ENCODE data around the gene STXBP6. TPM values are rescaled to one million over a fixed set of nuclear protein-coding genes. Genes with fewer than 3 reads are reported as not detected.

STXBP6 gene
- total RNA-seq, 1 donor from 2014 or later = 27.1 TPM

DNA sequence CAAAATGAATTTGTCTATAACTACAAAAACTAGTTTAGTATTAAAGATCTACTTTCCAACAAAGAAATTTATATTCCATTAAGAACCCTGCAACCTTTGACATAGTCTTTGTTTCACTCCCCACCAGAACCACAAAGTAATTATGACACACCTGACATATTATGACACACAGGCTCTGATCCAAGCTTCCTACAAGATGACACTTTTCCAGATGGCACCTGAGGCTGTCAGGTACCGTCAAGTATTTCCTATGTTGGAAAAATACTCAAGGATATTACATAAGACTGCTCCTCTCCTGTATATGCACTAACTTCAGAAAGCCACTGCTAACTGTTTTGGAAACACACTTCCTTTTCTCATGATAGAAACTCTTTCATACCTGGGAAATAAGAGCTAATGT, 38.9 kb downstream of the STXBP6 start:
- Histone ChIP-seq H3K27me3 (ENCODE audit: insufficient read depth, low read length) (no peaks in the 10 kb centered on the region), H3K4me2 (ENCODE audit: low read length) (no peak overlapping the region), H3K36me3 (ENCODE audit: insufficient read depth, low read length) (no peaks in the 10 kb centered on the region), H3K9me3 (ENCODE audit: insufficient read depth, low read depth, low read length) (no peaks in the 10 kb centered on the region), H2AFZ (ENCODE audit: low read depth, low read length) (no peak overlapping the region), H3K79me2 (ENCODE audit: insufficient read depth, low read length) (no peaks in the 10 kb centered on the region), H3K27ac (ENCODE audit: low read depth, low read length) (no peak overlapping the region), H3K4me1 (ENCODE audit: insufficient read depth, low read length) (peaks cover 24% of the 10 kb centered on the region), H3K9ac (ENCODE audit: low read length) (no peak overlapping the region), H4K20me1 (ENCODE audit: insufficient read depth, low read length) (no peaks in the 10 kb centered on the region), H3K4me3 (ENCODE audit: insufficient read depth, low read depth, low read length) (no peak overlapping the region)
- Mint-ChIP-seq H3K9me3 (ENCODE audit: unreplicated experiment) (no peaks in the 10 kb centered on the region), H3K4me1 (ENCODE audit: low read depth, unreplicated experiment) (peaks cover 40% of the 10 kb centered on the region), H3K4me3 (ENCODE audit: unreplicated experiment) (no peak overlapping the region), H3K36me3 (ENCODE audit: low read depth, unreplicated experiment) (no peaks in the 10 kb centered on the region), H3K27ac (ENCODE audit: unreplicated experiment) (no peak overlapping the region), H3K27me3 (ENCODE audit: low read depth, unreplicated experiment) (no peaks in the 10 kb centered on the region)
- TF ChIP-seq, protein P1, sequence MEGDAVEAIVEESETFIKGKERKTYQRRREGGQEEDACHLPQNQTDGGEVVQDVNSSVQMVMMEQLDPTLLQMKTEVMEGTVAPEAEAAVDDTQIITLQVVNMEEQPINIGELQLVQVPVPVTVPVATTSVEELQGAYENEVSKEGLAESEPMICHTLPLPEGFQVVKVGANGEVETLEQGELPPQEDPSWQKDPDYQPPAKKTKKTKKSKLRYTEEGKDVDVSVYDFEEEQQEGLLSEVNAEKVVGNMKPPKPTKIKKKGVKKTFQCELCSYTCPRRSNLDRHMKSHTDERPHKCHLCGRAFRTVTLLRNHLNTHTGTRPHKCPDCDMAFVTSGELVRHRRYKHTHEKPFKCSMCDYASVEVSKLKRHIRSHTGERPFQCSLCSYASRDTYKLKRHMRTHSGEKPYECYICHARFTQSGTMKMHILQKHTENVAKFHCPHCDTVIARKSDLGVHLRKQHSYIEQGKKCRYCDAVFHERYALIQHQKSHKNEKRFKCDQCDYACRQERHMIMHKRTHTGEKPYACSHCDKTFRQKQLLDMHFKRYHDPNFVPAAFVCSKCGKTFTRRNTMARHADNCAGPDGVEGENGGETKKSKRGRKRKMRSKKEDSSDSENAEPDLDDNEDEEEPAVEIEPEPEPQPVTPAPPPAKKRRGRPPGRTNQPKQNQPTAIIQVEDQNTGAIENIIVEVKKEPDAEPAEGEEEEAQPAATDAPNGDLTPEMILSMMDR (IDR thresholded peaks at IDR 0.05; ENCODE audit: insufficient read depth, low read depth, low read length) = no peak
- TF ChIP-seq EZH2 (IDR thresholded peaks at IDR 0.05; ENCODE audit: insufficient read depth, low read length) = no peak
- DNase-seq (ENCODE audit: low read depth) (no peak), FAIRE-seq (no peak)

DNA sequence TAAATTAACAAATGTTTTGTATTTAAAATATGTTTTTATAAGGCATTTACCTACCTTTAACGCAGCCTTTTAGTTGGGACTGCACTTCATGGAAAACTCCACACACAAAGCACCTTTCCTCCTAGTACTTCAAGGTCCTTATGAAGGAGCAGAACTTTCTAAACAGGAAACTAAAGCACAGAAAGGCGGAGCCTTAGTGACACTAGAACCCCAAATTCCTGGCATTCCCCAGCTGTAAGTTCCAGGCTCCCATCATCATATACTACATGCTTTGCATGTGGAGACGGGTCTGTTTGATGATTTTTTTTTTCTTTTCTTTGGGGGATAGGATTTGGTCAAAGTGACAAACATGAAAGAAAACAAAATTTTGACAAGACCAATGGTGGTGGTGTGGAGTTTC, 39.5 kb downstream of the STXBP6 start:
- Histone ChIP-seq H3K9ac (ENCODE audit: low read length) (no peak overlapping the region), H3K36me3 (ENCODE audit: insufficient read depth, low read length) (no peaks in the 10 kb centered on the region), H4K20me1 (ENCODE audit: insufficient read depth, low read length) (no peaks in the 10 kb centered on the region), H3K27ac (ENCODE audit: low read depth, low read length) (no peak overlapping the region), H3K27me3 (ENCODE audit: insufficient read depth, low read length) (no peaks in the 10 kb centered on the region), H3K4me2 (ENCODE audit: low read length) (no peak overlapping the region), H2AFZ (ENCODE audit: low read depth, low read length) (no peak overlapping the region), H3K4me3 (ENCODE audit: insufficient read depth, low read depth, low read length) (no peak overlapping the region), H3K79me2 (ENCODE audit: insufficient read depth, low read length) (no peaks in the 10 kb centered on the region), H3K4me1 (ENCODE audit: insufficient read depth, low read length) (peaks cover 26% of the 10 kb centered on the region), H3K9me3 (ENCODE audit: insufficient read depth, low read depth, low read length) (no peaks in the 10 kb centered on the region)
- H3K4me3 Mint-ChIP-seq (ENCODE audit: unreplicated experiment) = no peak overlapping the region
- H3K9me3 Mint-ChIP-seq (ENCODE audit: unreplicated experiment) = no peaks in the 10 kb centered on the region
- no peak for DNase-seq (ENCODE audit: low read depth)
- no peak for TF ChIP-seq EZH2 (IDR thresholded peaks at IDR 0.05; ENCODE audit: insufficient read depth, low read length)
- TF ChIP-seq, protein P1 (IDR thresholded peaks at IDR 0.05; ENCODE audit: insufficient read depth, low read depth, low read length) = no peak
- no peaks in the 10 kb centered on the region for H3K27me3 Mint-ChIP-seq (ENCODE audit: low read depth, unreplicated experiment)
- no peaks in the 10 kb centered on the region for H3K36me3 Mint-ChIP-seq (ENCODE audit: low read depth, unreplicated experiment)
- peaks cover 43% of the 10 kb centered on the region for H3K4me1 Mint-ChIP-seq (ENCODE audit: low read depth, unreplicated experiment)
- peak; percentile 17 for FAIRE-seq
- H3K27ac Mint-ChIP-seq (ENCODE audit: unreplicated experiment) = peak overlapping the region; percentile 2

DNA sequence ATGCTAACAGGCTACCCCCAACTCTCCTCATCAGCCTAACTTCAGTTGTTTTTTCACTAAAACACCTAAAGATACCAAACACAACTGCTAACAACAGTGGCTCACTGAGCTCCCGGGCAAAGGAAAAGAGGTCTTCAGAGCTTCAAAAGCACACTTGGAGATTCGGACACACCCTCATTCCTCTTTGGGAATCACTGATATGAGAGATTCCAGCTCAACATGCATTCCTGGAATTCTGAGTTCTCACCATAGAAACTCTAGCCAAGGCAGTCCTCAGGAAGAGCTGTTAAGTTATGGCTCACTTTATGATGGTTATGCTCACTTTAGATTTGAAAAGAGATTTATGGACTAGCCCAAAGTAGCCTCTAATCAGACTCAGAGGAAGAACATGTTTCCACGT, 40.1 kb downstream of the STXBP6 start:
- no peaks in the 10 kb centered on the region for H3K9me3 Mint-ChIP-seq (ENCODE audit: unreplicated experiment)
- no peak overlapping the region for H3K27ac ChIP-seq (ENCODE audit: low read depth, low read length)

More for the DNA sequence above, 40.1 kb downstream of the STXBP6 start:
- FAIRE-seq (peak; percentile 78), DNase-seq (ENCODE audit: low read depth) (peak; percentile 80)
- no peaks in the 10 kb centered on the region for H3K27me3 ChIP-seq (ENCODE audit: insufficient read depth, low read length)
- no peak for TF ChIP-seq EZH2 (IDR thresholded peaks at IDR 0.05; ENCODE audit: insufficient read depth, low read length)
- TF ChIP-seq, protein P1 (IDR thresholded peaks at IDR 0.05; ENCODE audit: insufficient read depth, low read depth, low read length) = no peak
- H3K79me2 ChIP-seq (ENCODE audit: insufficient read depth, low read length) = no peaks in the 10 kb centered on the region
- peak overlapping the region; percentile 7 for H3K9ac ChIP-seq (ENCODE audit: low read length)
- no peaks in the 10 kb centered on the region for H3K9me3 ChIP-seq (ENCODE audit: insufficient read depth, low read depth, low read length)
- Mint-ChIP-seq H3K27ac (ENCODE audit: unreplicated experiment) (peak overlapping the region; percentile 81), H3K4me3 (ENCODE audit: unreplicated experiment) (peak overlapping the region; percentile 71), H3K36me3 (ENCODE audit: low read depth, unreplicated experiment) (no peaks in the 10 kb centered on the region), H3K4me1 (ENCODE audit: low read depth, unreplicated experiment) (peaks cover 43% of the 10 kb centered on the region), H3K27me3 (ENCODE audit: low read depth, unreplicated experiment) (no peaks in the 10 kb centered on the region)
- H3K36me3 ChIP-seq (ENCODE audit: insufficient read depth, low read length) = no peaks in the 10 kb centered on the region
- H4K20me1 ChIP-seq (ENCODE audit: insufficient read depth, low read length) = no peaks in the 10 kb centered on the region
- H2AFZ ChIP-seq (ENCODE audit: low read depth, low read length) = peak overlapping the region; percentile 13
- H3K4me2 ChIP-seq (ENCODE audit: low read length) = peak overlapping the region; percentile 71
- H3K4me3 ChIP-seq (ENCODE audit: insufficient read depth, low read depth, low read length) = peak overlapping the region; percentile 30
- peaks cover 26% of the 10 kb centered on the region for H3K4me1 ChIP-seq (ENCODE audit: insufficient read depth, low read length)

Measured in astrocyte (in vitro differentiated cells and primary cell).